ENCODE measurements around the gene SPTBN5. TPM values are rescaled to one million over a fixed set of nuclear protein-coding genes. Genes with fewer than 3 reads are reported as not detected.

Gene SPTBN5
- total RNA-seq, 2 experiments from 2014 or later: 0.54 to 0.91 TPM

DNA sequence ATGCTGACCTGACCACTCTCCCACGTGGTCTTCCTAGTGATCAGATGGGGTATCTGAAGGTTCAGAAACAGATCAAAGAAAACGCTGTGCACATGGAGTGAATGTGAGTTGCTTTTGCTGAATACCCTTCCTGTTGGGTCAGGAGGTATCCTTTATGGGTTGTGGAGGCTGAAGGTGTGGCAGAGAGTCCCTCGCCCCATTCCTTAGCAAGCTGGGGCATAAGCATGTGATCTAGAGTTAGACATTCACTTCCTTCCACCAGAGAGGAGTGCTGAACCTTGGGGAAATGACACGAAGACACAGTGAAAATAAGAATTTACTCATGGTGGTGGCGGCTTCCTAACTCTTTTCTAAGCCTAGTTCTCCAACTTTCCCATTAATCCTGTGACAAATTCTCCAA is 27.8 kb upstream of the SPTBN5 start:
- Mint-ChIP-seq H3K36me3 (peaks cover 4% of the 10 kb centered on the region), H3K27me3 (no peaks in the 10 kb centered on the region), H3K9me3 (ENCODE audit: low read depth) (no peaks in the 10 kb centered on the region), H3K4me3 (no peak overlapping the region), H3K4me1 (peaks cover 21% of the 10 kb centered on the region), H3K27ac (no peak overlapping the region)
- ATAC-seq: no peak
- CTCF ChIA-PET: interaction anchor here (0.9 to 1.0 kb wide), 2 partner anchors 10 to 12 kb away, joined by 3 read pairs; no protein-coding TSS in a partner anchor
- no peak for DNase-seq

DNA sequence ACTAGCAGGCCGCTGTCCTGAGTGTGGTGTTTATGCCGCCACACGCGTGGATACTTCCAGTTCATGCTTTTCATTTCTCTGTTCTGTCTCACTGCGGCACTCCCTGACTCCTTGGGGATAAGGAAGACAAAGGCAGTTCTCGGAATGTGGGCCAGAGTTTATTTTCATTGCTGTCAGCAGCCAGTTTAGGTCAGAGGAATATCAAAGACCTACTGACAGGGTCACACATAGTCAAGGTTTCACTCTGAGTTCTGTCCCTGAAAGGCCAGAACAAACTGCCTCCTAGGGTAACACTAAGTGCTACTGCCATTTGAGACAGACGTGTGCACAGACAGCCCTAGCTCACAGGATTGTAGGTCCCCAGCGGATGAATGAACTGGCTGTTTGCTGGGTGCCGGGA is 27.3 kb upstream of the SPTBN5 start:
- CTCF ChIA-PET: interaction anchor here (0.9 to 1.0 kb wide), 2 partner anchors 10 to 12 kb away, joined by 3 read pairs; no protein-coding TSS in a partner anchor
- H3K4me1 Mint-ChIP-seq: peaks cover 21% of the 10 kb centered on the region
- peaks cover 8% of the 10 kb centered on the region for H3K36me3 Mint-ChIP-seq
- ATAC-seq (no peak), DNase-seq (no peak)
- H3K4me3 Mint-ChIP-seq: no peak overlapping the region
- no peaks in the 10 kb centered on the region for H3K27me3 Mint-ChIP-seq
- H3K27ac Mint-ChIP-seq: no peak overlapping the region
- H3K9me3 Mint-ChIP-seq (ENCODE audit: low read depth): no peaks in the 10 kb centered on the region

GRCh38 chr15:41919954-41920538 is 26.2 kb upstream of the SPTBN5 start:
- Mint-ChIP-seq H3K27me3 (no peaks in the 10 kb centered on the region), H3K9me3 (ENCODE audit: low read depth) (no peaks in the 10 kb centered on the region), H3K27ac (no peak overlapping the region), H3K4me1 (peaks cover 18% of the 10 kb centered on the region), H3K4me3 (no peak overlapping the region), H3K36me3 (peaks cover 9% of the 10 kb centered on the region)
- DNase-seq: no peak
- ATAC-seq: no peak
- CTCF ChIA-PET: interaction anchor here (1.0 kb wide), 1 partner anchor 17 kb away, joined by 3 read pairs; no protein-coding TSS in a partner anchor

DNA sequence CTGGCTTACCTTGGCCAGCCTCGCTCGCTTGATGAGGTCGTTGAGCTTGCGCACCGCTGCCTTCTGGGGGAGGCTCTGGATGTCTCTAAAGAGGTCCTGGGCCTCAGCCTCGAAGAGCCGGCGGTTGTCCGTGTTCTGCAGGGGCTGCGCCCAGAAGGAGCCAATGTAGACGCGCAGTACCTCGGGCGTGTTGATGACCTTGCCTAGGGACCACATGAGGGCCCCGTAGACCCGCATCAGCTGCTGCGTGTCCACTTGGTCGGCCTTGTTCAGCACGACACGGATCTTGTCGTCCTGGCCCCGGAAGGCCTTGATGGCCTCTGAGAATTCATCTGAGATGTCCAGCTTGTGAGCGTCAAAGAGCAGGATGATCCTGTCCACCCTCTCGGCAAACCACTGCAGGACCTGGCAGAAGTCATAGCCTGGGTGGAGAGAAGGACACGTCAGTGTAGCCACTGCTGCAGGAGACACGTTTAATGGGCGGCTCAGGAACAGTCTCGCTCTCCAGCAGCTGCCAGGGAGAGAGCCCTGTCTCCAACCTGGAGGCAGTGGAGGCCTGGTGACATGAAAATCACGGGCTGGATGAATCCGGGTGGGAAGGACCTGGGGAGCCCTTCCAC is 25.5 kb upstream of the SPTBN5 start:
- DNase-seq (no peak), ATAC-seq (no peak)
- H3K36me3 Mint-ChIP-seq: peaks cover 9% of the 10 kb centered on the region
- H3K9me3 Mint-ChIP-seq (ENCODE audit: low read depth): no peaks in the 10 kb centered on the region
- H3K27ac Mint-ChIP-seq: no peak overlapping the region
- H3K4me3 Mint-ChIP-seq: no peak overlapping the region
- CTCF ChIA-PET: interaction anchor here (1.0 kb wide), 1 partner anchor 18 kb away, joined by 3 read pairs; no protein-coding TSS in a partner anchor
- no peaks in the 10 kb centered on the region for H3K27me3 Mint-ChIP-seq
- H3K4me1 Mint-ChIP-seq: peaks cover 15% of the 10 kb centered on the region

GRCh38 chr15:41918506-41919126 is 24.8 kb upstream of the SPTBN5 start:
- H3K4me1 Mint-ChIP-seq: peaks cover 10% of the 10 kb centered on the region
- no peak overlapping the region for H3K27ac Mint-ChIP-seq
- H3K36me3 Mint-ChIP-seq: peaks cover 10% of the 10 kb centered on the region
- no peak for ATAC-seq
- CTCF ChIA-PET: interaction anchor here (1.0 to 1.2 kb wide), 2 partner anchors 18 to 19 kb away, joined by 3 read pairs; no protein-coding TSS in a partner anchor
- DNase-seq: no peak
- no peaks in the 10 kb centered on the region for H3K27me3 Mint-ChIP-seq
- no peak overlapping the region for H3K4me3 Mint-ChIP-seq
- no peaks in the 10 kb centered on the region for H3K9me3 Mint-ChIP-seq (ENCODE audit: low read depth)

DNA sequence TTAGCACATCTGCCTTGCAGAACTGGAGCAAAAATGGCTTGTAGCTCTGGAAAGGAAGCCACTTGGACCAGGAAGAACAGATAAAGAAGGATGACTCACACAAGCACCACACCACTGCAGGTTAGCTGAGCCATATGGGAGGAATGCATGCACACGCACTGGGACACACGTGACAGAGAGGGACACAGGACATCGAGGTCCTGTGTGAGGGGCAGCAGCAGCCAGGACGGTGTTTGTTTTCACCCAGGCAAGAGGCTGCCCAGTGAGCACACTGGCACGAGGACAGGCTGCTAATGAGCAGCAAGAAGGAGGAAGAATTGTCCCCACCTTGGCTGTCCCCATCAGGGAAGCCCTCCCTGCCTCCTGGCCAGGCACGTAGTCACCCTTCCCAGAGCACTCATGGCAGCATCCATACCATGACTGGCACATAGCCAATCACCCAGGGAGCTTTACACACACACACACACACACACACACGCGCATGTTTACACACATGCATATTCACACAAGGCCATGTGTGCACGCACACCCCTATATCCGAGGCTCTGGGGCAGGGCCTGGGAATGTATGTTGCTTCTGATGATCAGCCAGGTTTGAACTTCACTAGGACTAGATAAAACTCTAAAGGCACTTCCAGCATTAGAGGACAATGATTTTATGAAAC is 24.0 kb upstream of the SPTBN5 start:
- CTCF ChIA-PET: interaction anchor here (1.1 to 1.2 kb wide), 2 partner anchors 13 to 19 kb away, joined by 3 to 5 read pairs; no protein-coding TSS in a partner anchor
- ATAC-seq (no peak), DNase-seq (no peak)
- Mint-ChIP-seq H3K36me3 (peaks cover 10% of the 10 kb centered on the region), H3K4me3 (no peak overlapping the region), H3K4me1 (peaks cover 9% of the 10 kb centered on the region), H3K9me3 (ENCODE audit: low read depth) (no peaks in the 10 kb centered on the region), H3K27ac (no peak overlapping the region), H3K27me3 (no peaks in the 10 kb centered on the region)

GRCh38 chr15:41915255-41915994 is 21.6 kb upstream of the SPTBN5 start:
- peaks cover 12% of the 10 kb centered on the region for H3K36me3 Mint-ChIP-seq
- H3K27me3 Mint-ChIP-seq: no peaks in the 10 kb centered on the region
- H3K4me3 Mint-ChIP-seq: no peak overlapping the region
- H3K27ac Mint-ChIP-seq: no peak overlapping the region
- CTCF ChIA-PET: interaction anchor here (1.0 to 2.8 kb wide), 4 partner anchors 7 to 74 kb away, joined by 3 to 16 read pairs (median 4); no protein-coding TSS in a partner anchor
- peaks cover 9% of the 10 kb centered on the region for H3K4me1 Mint-ChIP-seq
- ATAC-seq: no peak
- no peak for DNase-seq
- no peaks in the 10 kb centered on the region for H3K9me3 Mint-ChIP-seq (ENCODE audit: low read depth)

- H3K36me3 Mint-ChIP-seq: peaks cover 14% of the 10 kb centered on the region
Observed at GRCh38 chr15:41914411-41914810, 20.6 kb upstream of the SPTBN5 start.

GRCh38 chr15:41913256-41913655 is 19.4 kb upstream of the SPTBN5 start:
- no peaks in the 10 kb centered on the region for H3K9me3 Mint-ChIP-seq (ENCODE audit: low read depth)
- no peak overlapping the region for H3K4me3 Mint-ChIP-seq
- ATAC-seq: no peak
- DNase-seq: no peak
- H3K27ac Mint-ChIP-seq: no peak overlapping the region
- CTCF ChIA-PET: interaction anchor here (1.6 to 1.9 kb wide), 2 partner anchors 9 to 101 kb away, joined by 4 to 7 read pairs; no protein-coding TSS in a partner anchor
- H3K27me3 Mint-ChIP-seq: no peaks in the 10 kb centered on the region
- peaks cover 19% of the 10 kb centered on the region for H3K36me3 Mint-ChIP-seq
- H3K4me1 Mint-ChIP-seq: peaks cover 9% of the 10 kb centered on the region

More at GRCh38 chr15:41914411-41914810, 20.6 kb upstream of the SPTBN5 start:
- ATAC-seq (no peak), DNase-seq (no peak)
- H3K4me3 Mint-ChIP-seq: no peak overlapping the region
- no peaks in the 10 kb centered on the region for H3K9me3 Mint-ChIP-seq (ENCODE audit: low read depth)
- peaks cover 9% of the 10 kb centered on the region for H3K4me1 Mint-ChIP-seq
- H3K27ac Mint-ChIP-seq: no peak overlapping the region
- no peaks in the 10 kb centered on the region for H3K27me3 Mint-ChIP-seq
- CTCF ChIA-PET: interaction anchor here (0.6 to 2.8 kb wide), 4 partner anchors 9 to 145 kb away, joined by 3 to 16 read pairs (median 4); no protein-coding TSS in a partner anchor

DNA sequence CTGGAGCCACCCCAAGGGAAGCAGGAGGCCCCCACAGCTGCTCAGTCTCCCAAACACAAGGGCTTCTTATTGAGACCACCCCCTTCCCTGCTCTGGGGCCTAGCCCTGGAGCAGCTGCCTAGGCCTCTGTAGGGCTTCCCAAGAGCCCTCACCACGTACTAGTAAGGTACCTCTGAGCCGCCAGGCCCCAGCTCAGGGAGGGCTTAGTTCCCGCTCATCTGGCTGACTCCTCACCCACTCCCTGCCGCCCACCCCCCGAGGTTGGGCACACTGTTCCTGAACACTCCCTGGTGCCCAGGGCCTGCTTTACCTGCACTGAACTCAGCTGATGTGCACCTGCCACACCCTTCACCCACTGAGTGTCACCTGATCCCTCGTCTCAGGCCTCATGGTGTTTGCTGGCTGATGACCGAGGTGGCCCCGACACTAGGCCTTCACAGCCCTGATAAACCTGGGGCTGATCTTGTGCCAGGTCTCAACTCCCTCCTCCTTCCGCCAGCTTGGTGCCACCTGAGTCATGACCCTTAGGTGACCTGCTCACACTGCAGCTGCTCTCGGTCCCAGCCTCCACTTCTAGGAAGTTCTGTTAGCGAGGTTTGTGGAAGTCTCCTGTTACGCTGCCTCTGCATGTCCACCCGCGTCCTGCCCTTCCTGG is 18.0 kb upstream of the SPTBN5 start:
- no peak overlapping the region for H3K27ac Mint-ChIP-seq
- peaks cover 29% of the 10 kb centered on the region for H3K36me3 Mint-ChIP-seq
- H3K9me3 Mint-ChIP-seq (ENCODE audit: low read depth): no peaks in the 10 kb centered on the region
- CTCF ChIA-PET: no interaction called here
- DNase-seq (no peak), ATAC-seq (no peak)
- H3K27me3 Mint-ChIP-seq: no peaks in the 10 kb centered on the region
- no peak overlapping the region for H3K4me3 Mint-ChIP-seq
- peaks cover 5% of the 10 kb centered on the region for H3K4me1 Mint-ChIP-seq

DNA sequence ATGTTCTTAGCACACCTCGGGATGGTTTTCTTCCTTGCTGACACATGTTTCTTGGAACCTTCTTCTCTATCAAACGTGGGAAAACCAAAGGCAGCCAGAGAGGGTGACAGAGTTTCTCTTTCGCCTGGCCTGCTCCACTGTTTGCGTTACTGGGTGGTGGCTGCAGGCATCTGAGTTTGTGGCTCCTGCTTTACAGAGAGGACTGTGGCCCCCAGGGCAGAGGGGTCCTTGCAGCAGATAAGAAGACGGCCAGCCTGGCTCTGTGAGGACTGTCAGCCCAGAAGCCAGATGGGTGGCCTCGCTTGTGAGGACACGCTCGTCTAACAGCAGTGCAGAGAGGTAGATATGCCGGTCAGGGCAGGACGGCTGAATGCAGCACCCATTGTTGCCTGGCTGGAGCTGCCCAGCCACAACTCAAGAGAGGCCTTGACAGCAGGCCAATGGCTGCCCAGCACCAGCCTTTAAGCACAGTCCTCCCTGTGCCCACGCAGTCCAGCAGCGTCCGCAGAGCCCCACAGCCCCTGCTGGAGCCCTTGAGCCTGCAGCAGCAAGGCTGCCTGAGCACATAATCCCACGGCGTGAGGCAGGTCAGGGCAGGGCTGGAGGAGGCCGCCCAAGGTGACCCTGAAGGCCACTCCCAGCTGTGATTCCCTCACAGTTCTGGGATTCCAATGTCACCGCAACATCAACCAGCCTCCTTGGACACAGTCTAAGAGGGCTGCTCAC is 15.0 kb upstream of the SPTBN5 start:
- ATAC-seq: no peak
- CTCF ChIA-PET: interaction anchor here (0.7 to 1.9 kb wide), 4 partner anchors 7 to 28 kb away, joined by 3 to 4 read pairs (median 3); no protein-coding TSS in a partner anchor

GRCh38 chr15:41907141-41907540 is 13.3 kb upstream of the SPTBN5 start:
- H3K27ac Mint-ChIP-seq: no peak overlapping the region
- peaks cover 3% of the 10 kb centered on the region for H3K9me3 Mint-ChIP-seq (ENCODE audit: low read depth)
- CTCF ChIA-PET: interaction anchor here (1.5 to 1.9 kb wide), 4 partner anchors 9 to 135 kb away, joined by 3 to 7 read pairs (median 4); no protein-coding TSS in a partner anchor
- no peak overlapping the region for H3K4me3 Mint-ChIP-seq
- H3K27me3 Mint-ChIP-seq: no peaks in the 10 kb centered on the region
- no peak for DNase-seq
- peaks cover 33% of the 10 kb centered on the region for H3K36me3 Mint-ChIP-seq
- peaks cover 10% of the 10 kb centered on the region for H3K4me1 Mint-ChIP-seq
- no peak for ATAC-seq

More for the DNA sequence above, 15.0 kb upstream of the SPTBN5 start:
- H3K27ac Mint-ChIP-seq: no peak overlapping the region
- peaks cover 33% of the 10 kb centered on the region for H3K36me3 Mint-ChIP-seq
- H3K27me3 Mint-ChIP-seq: no peaks in the 10 kb centered on the region
- DNase-seq: no peak
- H3K9me3 Mint-ChIP-seq (ENCODE audit: low read depth): peaks cover 3% of the 10 kb centered on the region
- no peak overlapping the region for H3K4me3 Mint-ChIP-seq
- H3K4me1 Mint-ChIP-seq: peaks cover 10% of the 10 kb centered on the region
